ENCODE measurements around the gene THOC1. TPM values are rescaled to one million over a fixed set of nuclear protein-coding genes. Genes with fewer than 3 reads are reported as not detected.

Gene THOC1
- total and polyA plus RNA-seq, 2 of the 8 experiments (the other 6 are each of a cell fraction or from before 2014, with no cell fraction given): 19.1 to 66.4 TPM

GRCh38 chr18:253121-253520 lies 14.7 kb downstream of the THOC1 start:
- H3K4me1 ChIP-seq (replicated peaks in 1 of 4; ENCODE audit: control insufficient read depth in 3 of 4, insufficient read depth in 4 of 4, low read length in 3 of 4): no peaks in the 10 kb centered on the region
- H2BK120ac ChIP-seq (replicated peaks; ENCODE audit: low read depth, low read length): no peak overlapping the region
- no peak overlapping the region for H3K4ac ChIP-seq (replicated peaks; ENCODE audit: insufficient read length, low read depth, low read length)
- no peak overlapping the region for H2BK20ac ChIP-seq (ENCODE audit: low read length)
- H2BK15ac ChIP-seq (ENCODE audit: low read length): no peak overlapping the region
- H3K79me1 ChIP-seq (ENCODE audit: low read depth, low read length): no peaks in the 10 kb centered on the region
- H3K9ac ChIP-seq (replicated peaks in 1 of 4; ENCODE audit: extremely low read depth in 1 of 4, low read depth in 3 of 4, low read length in 3 of 4): no peak overlapping the region
- no peaks in the 10 kb centered on the region for H3K23me2 ChIP-seq (ENCODE audit: low read depth, low read length)
- H3K4me2 ChIP-seq (ENCODE audit: insufficient read depth in 1 of 2, low read depth in 2 of 2, low read length in 2 of 2): no peak overlapping the region
- ChIA-PET CTCF (ENCODE audit: partially characterized antibody) (no interaction called here), POLR2A (ENCODE audit: partially characterized antibody) (no interaction called here)
- no peak overlapping the region for H3K14ac ChIP-seq (ENCODE audit: insufficient read length)
- no peak overlapping the region for H2AFZ ChIP-seq (ENCODE audit: low read length)
- H4K20me1 ChIP-seq (replicated peaks in 1 of 2; ENCODE audit: control insufficient read depth in 1 of 2, insufficient read depth in 2 of 2, low read length in 2 of 2): peaks cover 0 to 3% of the 10 kb centered on the region in 2 experiments
- H3K36me3 ChIP-seq (ENCODE audit: control insufficient read depth in 2 of 4, insufficient read depth in 4 of 4, low read length in 3 of 4): peaks cover 14 to 77% (median 44%) of the 10 kb centered on the region in 4 experiments
- TF ChIP-seq KDM1A (IDR thresholded peaks at IDR 0.05; ENCODE audit: borderline replicate concordance, low read length) (no peak), BCL11A (IDR thresholded peaks at IDR 0.05; ENCODE audit: low read depth in 2 of 2, low read length in 2 of 2) (no peak), GTF2F1 (IDR thresholded peaks at IDR 0.05; ENCODE audit: borderline replicate concordance, low read depth, low read length) (no peak), CTCF (IDR thresholded peaks at IDR 0.05; ENCODE audit: control extremely low read depth in 1 of 3, insufficient read depth in 1 of 3, low read depth in 1 of 3, low read length in 3 of 3) (no peak), SRF (IDR thresholded peaks at IDR 0.05; ENCODE audit: low read depth, low read length) (no peak), POLR2AphosphoS5 (IDR thresholded peaks at IDR 0.05; ENCODE audit: low read depth, low read length) (no peak), TBP (IDR thresholded peaks at IDR 0.05; ENCODE audit: low read depth, low read length) (no peak), ATF2 (IDR thresholded peaks at IDR 0.05; ENCODE audit: low read length) (no peak)
- H3K27me3 ChIP-seq (replicated peaks in 1 of 4; ENCODE audit: control insufficient read depth in 3 of 4, extremely low read depth in 1 of 4, insufficient read depth in 3 of 4, low read length in 3 of 4): no peaks in the 10 kb centered on the region
- no peak for DNase-seq (ENCODE audit: low read depth in 1 of 2, low spot score in 2 of 2)
- H3K79me2 ChIP-seq (ENCODE audit: control insufficient read depth in 1 of 2, insufficient read depth in 2 of 2, low read length in 2 of 2): no peaks in the 10 kb centered on the region
- H3K23ac ChIP-seq (ENCODE audit: insufficient read length): no peak overlapping the region
- no peak overlapping the region for H3K27ac ChIP-seq (ENCODE audit: low read depth, low read length)
- H2BK12ac ChIP-seq (ENCODE audit: low read depth, low read length): no peak overlapping the region
- no peak overlapping the region for H3K18ac ChIP-seq (ENCODE audit: extremely low read depth, low read length)
- no peaks in the 10 kb centered on the region for H3K9me3 ChIP-seq (ENCODE audit: insufficient read depth in 2 of 2, low read depth in 1 of 2, low read length in 1 of 2)
- no peak for FAIRE-seq
- H3K4me3 ChIP-seq (ENCODE audit: extremely low read depth in 1 of 4, insufficient read depth in 2 of 4, low read depth in 3 of 4, low read length in 4 of 4): no peak overlapping the region
- no peak overlapping the region for H4K5ac ChIP-seq (ENCODE audit: insufficient read length, low read depth, low read length)
- no peak overlapping the region for H2BK5ac ChIP-seq (ENCODE audit: low read depth, low read length)
- no peak overlapping the region for H4K8ac ChIP-seq (ENCODE audit: extremely low read depth, insufficient read depth, low read length)
- WGBS, 2 experiments (ENCODE audit: extremely low coverage in 1 of 2, insufficient coverage in 1 of 2, insufficient read length in 1 of 2, insufficient replicate concordance in 2 of 2, low coverage in 1 of 2, low lambda C conversion rate in 2 of 2, missing lambda C conversion rate in 1 of 2): 93% methylated on average over 1 of the region's 1 CpG; no CpG with 5 or more reads in 1 of the 2 experiments
- H4K91ac ChIP-seq (replicated peaks; ENCODE audit: insufficient read length, low read length): no peak overlapping the region
- no peak overlapping the region for H2AK5ac ChIP-seq (ENCODE audit: low read depth, low read length)
- no peak overlapping the region for H3K56ac ChIP-seq (replicated peaks; ENCODE audit: insufficient read length, low read depth, low read length)

All from H1 (cell line).